B cell (primary cell): Measurements from ENCODE around the gene TMEM25. TPM values are rescaled to one million over a fixed set of nuclear protein-coding genes. Genes with fewer than 3 reads are reported as not detected.

Experiments
- ATAC-seq: fragments of 200-7000 bp; cut with Tn5 transposase; one replicate; pipeline ENCODE4 v1.10.0; 2021; ENCODE audit warnings: low read depth, mild to moderate bottlenecking, moderate number of reproducible peaks, moderate library complexity
- CTCF ChIA-PET: fragments of 350-600 bp; sonication (Branson Sonifier 250); formaldehyde crosslinking; loops from one replicate; lab custom pipeline; 2021; ENCODE audit warnings: antibody characterized with exemption, inconsistent platforms; lab: Charles Lee
- POLR2A ChIA-PET: fragments of 350-600 bp; sonication (Branson Sonifier 250); formaldehyde crosslinking; loops from one replicate; lab custom pipeline; 2021; ENCODE audit warnings: antibody characterized with exemption; lab: Charles Lee
- DNase-seq: peaks from one replicate; pipeline ENCODE4 v3.0.0; 2013
- H2AFZ ChIP-seq: 2 replicates; pipeline ENCODE4 v1.6.1; 2012; ENCODE audit warnings: mild to moderate bottlenecking, low read depth, low read length; ENCODE audit not compliant: insufficient read depth, poor library complexity, severe bottlenecking
- H3K27ac ChIP-seq, 2 donors: 1 replicate in 1 of 2; 2 replicates in 1 of 2; pipeline ENCODE4 v1.5.1; 2012 to 2013; ENCODE audit warnings: low read length in 2 of 2, mild to moderate bottlenecking in 2 of 2, moderate library complexity in 1 of 2
- H3K27me3 ChIP-seq, 4 experiments: fragments of 200-600 bp in 1 of 4; sonication (generic) in 1 of 4; replicated peaks in 1 of 4; 1 replicate in 2 of 4; 2 replicates in 2 of 4; pipeline versions ENCODE4 v1.6.1 to v1.7.0; 2013 to 2016; ENCODE audit warnings: low read length in 3 of 4, mild to moderate bottlenecking in 2 of 4, mixed read lengths in 1 of 4, moderate library complexity in 1 of 4; ENCODE audit not compliant: insufficient read depth in 4 of 4, control insufficient read depth in 3 of 4; ENCODE audit errors: control extremely low read depth in 1 of 4
- H3K36me3 ChIP-seq, 2 experiments: replicated peaks in 1 of 2; 1 replicate in 1 of 2; 2 replicates in 1 of 2; pipeline versions ENCODE4 v1.6.1 to v1.7.1; 2013; ENCODE audit warnings: low read length in 1 of 2; ENCODE audit not compliant: insufficient read depth in 2 of 2, control insufficient read depth in 1 of 2; ENCODE audit errors: control extremely low read depth in 1 of 2, extremely low read depth in 1 of 2
- H3K4me1 ChIP-seq, 2 donors: fragments of 200-600 bp in 1 of 2; sonication (generic) in 1 of 2; 1 replicate in 1 of 2; 2 replicates in 1 of 2; pipeline versions ENCODE4 v1.5.1 to v1.6.1; 2013 to 2017; ENCODE audit warnings: low read length in 2 of 2; ENCODE audit not compliant: control insufficient read depth in 2 of 2, insufficient read depth in 2 of 2
- H3K4me2 ChIP-seq: replicated peaks from 2 replicates; pipeline ENCODE3; 2012; ENCODE audit warnings: mild to moderate bottlenecking, low read depth, low read length; ENCODE audit not compliant: poor library complexity, severe bottlenecking
- H3K4me3 ChIP-seq, 5 experiments: fragments of 200-600 bp in 1 of 5; sonication (generic) in 1 of 5; 1 replicate in 3 of 5; 2 replicates in 2 of 5; pipeline versions ENCODE4 v1.5.1 to v1.7.0; 2011 to 2016; ENCODE audit warnings: low read length in 4 of 5, mild to moderate bottlenecking in 4 of 5, low read depth in 2 of 5, control low read depth in 1 of 5, moderate library complexity in 1 of 5; ENCODE audit not compliant: insufficient read depth in 1 of 5; ENCODE audit errors: control extremely low read depth in 1 of 5, extremely low read depth in 1 of 5
- H3K79me2 ChIP-seq: fragments of 200-600 bp; sonication (generic); one replicate; pipeline ENCODE4 v1.6.0; 2016; ENCODE audit warnings: low read length; ENCODE audit not compliant: control insufficient read depth, insufficient read depth
- H3K9ac ChIP-seq: fragments of 200-600 bp; sonication (generic); 2 replicates; pipeline ENCODE4 v1.6.1; 2017; ENCODE audit warnings: mild to moderate bottlenecking, low read length, moderate library complexity
- H3K9me3 ChIP-seq, 3 donors: one replicate each; pipeline versions ENCODE4 v1.6.1 to v1.7.1; 2013; ENCODE audit warnings: low read length in 2 of 3; ENCODE audit not compliant: control insufficient read depth in 2 of 3, insufficient read depth in 1 of 3; ENCODE audit errors: control extremely low read depth in 1 of 3
- H4K20me1 ChIP-seq: 2 replicates; pipeline ENCODE4 v1.6.0; 2012; ENCODE audit warnings: mild to moderate bottlenecking, low read length; ENCODE audit not compliant: insufficient read depth, control insufficient read depth, poor library complexity, severe bottlenecking
- H3K27ac Mint-ChIP-seq: one replicate; pipeline ENCODE4 v1.8.0; 2021; ENCODE audit warnings: mixed read lengths
- H3K27me3 Mint-ChIP-seq: one replicate; pipeline ENCODE4 v1.8.0; 2021; ENCODE audit warnings: mixed read lengths
- H3K4me1 Mint-ChIP-seq: one replicate; pipeline ENCODE4 v1.8.0; 2021; ENCODE audit warnings: mixed read lengths
- H3K4me3 Mint-ChIP-seq: one replicate; pipeline ENCODE4 v1.8.0; 2021; ENCODE audit warnings: mixed read lengths
- H3K9me3 Mint-ChIP-seq: one replicate; pipeline ENCODE4 v1.8.0; 2022; ENCODE audit warnings: mixed read lengths; ENCODE audit not compliant: insufficient read depth
- CTCF ChIP-seq: fragments of 200-600 bp; IDR thresholded peaks from one replicate; pipeline ENCODE4 v1.8.0; 2022; ENCODE audit warnings: antibody characterized with exemption, mild to moderate bottlenecking
- EZH2 ChIP-seq: IDR thresholded peaks from 2 replicates; pipeline ENCODE4 v1.6.1; 2012; ENCODE audit warnings: borderline replicate concordance, low read depth, mild to moderate bottlenecking, moderate library complexity, low read length; ENCODE audit not compliant: insufficient read depth, poor library complexity, severe bottlenecking
- WGBS: methylation state at CpG from one replicate; pipeline ENCODE4 v1.1.5; 2013; ENCODE audit warnings: missing lambda C conversion rate; ENCODE audit not compliant: insufficient coverage; 5-methylcytosine and 5-hydroxymethylcytosine counted together
- intact Hi-C: fragments of 100-400 bp; cut with micrococcal nuclease; formaldehyde crosslinking; loops from one replicate; pipeline ENCODE4 v1.10.0; 2022
- polyA plus RNA-seq: library from polyadenylated mRNA; depleted of rRNA; stranded (reverse); fragments of >200 nt; gene quantifications from 2 replicates; pipeline ENCODE4 v1.2.3, GENCODE V29; 2012
- total RNA-seq, 2 donors: library from RNA; stranded (reverse); fragments of 120-200 nt in 1 of 2; gene quantifications; 1 replicate in 1 of 2; 2 replicates in 1 of 2; pipeline versions ENCODE4 v1.2.3 to v1.2.4, GENCODE V29; 2013 to 2022

Gene TMEM25
- total and polyA plus RNA-seq, 2 donors (not counting 1 experiment from before 2014, with no cell fraction given): 16.9 to 21.4 TPM

GRCh38 chr11:118522571-118523072, 8.4 kb upstream of the TMEM25 start:
- POLR2A ChIA-PET: interaction anchor here (0.6 kb wide), 1 partner anchor 48 kb away, joined by 3 read pairs; no protein-coding TSS in a partner anchor
- Mint-ChIP-seq H3K9me3 (no peaks in the 10 kb centered on the region), H3K4me1 (peaks cover 13% of the 10 kb centered on the region), H3K27me3 (no peaks in the 10 kb centered on the region), H3K4me3 (no peak overlapping the region), H3K27ac (peak overlapping the region; percentile 65)
- Histone ChIP-seq H3K4me1 (no peaks in the 10 kb centered on the region), H3K4me3 (no peak overlapping the region), H4K20me1 (no peaks in the 10 kb centered on the region), H3K36me3 (peaks cover 4 to 52% of the 10 kb centered on the region in 2 experiments), H3K9ac (no peak overlapping the region), H3K4me2 (no peak overlapping the region), H2AFZ (no peak overlapping the region), H3K79me2 (no peaks in the 10 kb centered on the region), H3K9me3 (no peaks in the 10 kb centered on the region), H3K27me3 (no peaks in the 10 kb centered on the region), H3K27ac (no peak overlapping the region)
- TF ChIP-seq EZH2 (no peak), CTCF (no peak)
- intact Hi-C loops: no loop called here
- ATAC-seq: no peak
- WGBS: 89% methylated on average over 4 of the region's 6 CpGs
- CTCF ChIA-PET: no interaction called here
- DNase-seq: no peak

GRCh38 chr11:118524356-118524755, 6.6 kb upstream of the TMEM25 start:
- POLR2A ChIA-PET: no interaction called here
- Histone ChIP-seq H4K20me1 (no peaks in the 10 kb centered on the region), H3K4me1 (peaks cover 0 to 2% of the 10 kb centered on the region in 2 donors), H2AFZ (no peak overlapping the region), H3K27ac (no peak overlapping the region), H3K36me3 (peaks cover 4 to 45% of the 10 kb centered on the region in 2 experiments), H3K79me2 (no peaks in the 10 kb centered on the region), H3K9ac (no peak overlapping the region), H3K27me3 (no peaks in the 10 kb centered on the region), H3K4me3 (no peak overlapping the region), H3K9me3 (no peaks in the 10 kb centered on the region), H3K4me2 (no peak overlapping the region)
- Mint-ChIP-seq H3K4me1 (peaks cover 20% of the 10 kb centered on the region), H3K4me3 (no peak overlapping the region), H3K27me3 (no peaks in the 10 kb centered on the region), H3K27ac (no peak overlapping the region), H3K9me3 (no peaks in the 10 kb centered on the region)
- ATAC-seq (no peak), DNase-seq (no peak)
- intact Hi-C loops: no loop called here
- CTCF ChIA-PET: interaction anchor here (0.6 kb wide), 1 partner anchor 27 kb away, joined by 6 read pairs; no protein-coding TSS in a partner anchor
- TF ChIP-seq EZH2 (no peak), CTCF (no peak)
